GM23248 (cell line): ENCODE data around the gene TSPO2. TPM values are rescaled to one million over a fixed set of nuclear protein-coding genes. Genes with fewer than 3 reads are reported as not detected.
"Not testable (repeated sequence)": the region's sequence is repeated elsewhere in the genome, so short reads cannot be mapped to it uniquely, and the experiment has no call there.

Source experiments
- DNase-seq: peaks from one replicate; pipeline ENCODE4 v3.0.0-alpha.2; 2015
- H2AFZ ChIP-seq: fragments of 200-600 bp; sonication (generic); 2 replicates; pipeline ENCODE4 v1.6.1; 2016; ENCODE audit warnings: antibody characterized with exemption
- H3F3A ChIP-seq: fragments of 200-600 bp; sonication (generic); 2 replicates; pipeline ENCODE4 v1.6.1; 2016; ENCODE audit warnings: mild to moderate bottlenecking, antibody characterized with exemption, mixed run types; ENCODE audit not compliant: insufficient read depth
- H3K27ac ChIP-seq: fragments of 200-600 bp; sonication (generic); 2 replicates; pipeline ENCODE4 v1.5.1; 2016; ENCODE audit warnings: mild to moderate bottlenecking
- H3K27me3 ChIP-seq: fragments of 200-600 bp; sonication (generic); replicated peaks from 2 replicates; pipeline ENCODE4 v1.6.1; 2016; ENCODE audit warnings: mild to moderate bottlenecking; ENCODE audit not compliant: insufficient read depth
- H3K36me3 ChIP-seq: fragments of 200-600 bp; sonication (generic); 2 replicates; pipeline ENCODE4 v1.6.1; 2016; ENCODE audit warnings: low read depth, mild to moderate bottlenecking
- H3K4me1 ChIP-seq: fragments of 200-600 bp; sonication (generic); 2 replicates; pipeline ENCODE4 v1.6.1; 2016; ENCODE audit warnings: mild to moderate bottlenecking; ENCODE audit not compliant: insufficient read depth
- H3K4me2 ChIP-seq: fragments of 200-600 bp; sonication (generic); one replicate; pipeline ENCODE4 v1.6.1; 2016; ENCODE audit warnings: mild to moderate bottlenecking; ENCODE audit not compliant: unreplicated experiment
- H3K4me3 ChIP-seq: fragments of 200-600 bp; sonication (generic); 2 replicates; pipeline ENCODE4 v1.5.1; 2016; ENCODE audit warnings: mild to moderate bottlenecking
- H3K79me2 ChIP-seq: fragments of 200-600 bp; sonication (generic); 2 replicates; pipeline ENCODE4 v1.6.1; 2016; ENCODE audit warnings: mild to moderate bottlenecking; ENCODE audit not compliant: insufficient read depth
- H3K9ac ChIP-seq: fragments of 200-600 bp; sonication (generic); 2 replicates; pipeline ENCODE4 v1.6.1; 2016; ENCODE audit warnings: mild to moderate bottlenecking
- H3K9me2 ChIP-seq: fragments of 200-600 bp; sonication (generic); 2 replicates; pipeline ENCODE4 v1.6.1; 2016; ENCODE audit warnings: mixed run types, mild to moderate bottlenecking, moderate library complexity; ENCODE audit not compliant: insufficient read depth
- H3K9me3 ChIP-seq: fragments of 200-600 bp; sonication (generic); one replicate; pipeline ENCODE4 v1.6.1; 2017; ENCODE audit warnings: low read depth
- H4K20me1 ChIP-seq: fragments of 200-600 bp; sonication (generic); 2 replicates; pipeline ENCODE4 v1.6.0; 2016; ENCODE audit not compliant: insufficient read depth
- EZH2 ChIP-seq: fragments of 200-600 bp; sonication (generic); IDR thresholded peaks from 2 replicates; pipeline ENCODE4 v1.6.1; 2018; ENCODE audit warnings: antibody characterized with exemption, mild to moderate bottlenecking; ENCODE audit not compliant: insufficient read depth, poor library complexity, severe bottlenecking
- EZH2phosphoT487 ChIP-seq: fragments of 200-600 bp; sonication (generic); IDR thresholded peaks from 2 replicates; pipeline ENCODE4 v1.6.1; 2018; ENCODE audit warnings: antibody characterized with exemption, moderate library complexity, mild to moderate bottlenecking, low read depth; ENCODE audit not compliant: insufficient read depth
- WGBS, 2 experiments: methylation state at CpG; one replicate each; pipeline ENCODE4 v1.1.6; 2015 to 2017; ENCODE audit warnings: low lambda C conversion rate in 2 of 2, low coverage in 1 of 2; ENCODE audit errors: missing lambda C conversion rate in 2 of 2; 5-methylcytosine and 5-hydroxymethylcytosine counted together
- in situ Hi-C: fragments of 300-500 bp; cut with MboI; formaldehyde crosslinking; loops from 2 replicates; pipeline ENCODE4 v1.15.0; 2020
- polyA plus RNA-seq: library from polyadenylated mRNA; unstranded; fragments of >200 nt; fragmentation: Nextera tagmentation; extraction: Ambion mirVana; gene quantifications from 2 replicates; pipeline ENCODE4 v1.2.1, GENCODE V29; 2016
- total RNA-seq: library from RNA; depleted of rRNA; stranded (reverse); fragments of >200 nt; shearing (Covaris generic); gene quantifications from 2 replicates; pipeline ENCODE4 v1.2.3, GENCODE V29; 2014

The TSPO2 gene
- total and polyA plus RNA-seq, 2 experiments from 2014 or later: not detected

GRCh38 chr6:41002168-41002567 is 40.1 kb upstream of the TSPO2 start:
- Histone ChIP-seq H3K4me1 (peaks cover 6% of the 10 kb centered on the region), H3K27me3 (peaks cover 13% of the 10 kb centered on the region), H3F3A (peaks cover 4% of the 10 kb centered on the region; the same call in 1 of the 2 replicates), H4K20me1 (no peaks in the 10 kb centered on the region), H3K9ac (no peak overlapping the region), H2AFZ (no peak overlapping the region), H3K79me2 (no peaks in the 10 kb centered on the region), H3K27ac (no peak overlapping the region), H3K9me3 (no peaks in the 10 kb centered on the region), H3K36me3 (no peaks in the 10 kb centered on the region), H3K4me3 (no peak overlapping the region), H3K9me2 (no peaks in the 10 kb centered on the region), H3K4me2 (no peak overlapping the region)
- in situ Hi-C loops: no loop called here
- no peak for TF ChIP-seq EZH2phosphoT487
- no peak for TF ChIP-seq EZH2
- DNase-seq: no peak
- 49 to 52% methylated on average over 3 of the region's 3 CpGs for WGBS, 2 experiments

- H3K4me1 ChIP-seq, H3K79me2 ChIP-seq, in situ Hi-C loops, H3K9me3 ChIP-seq, H3K27ac ChIP-seq, H3F3A ChIP-seq, H3K4me3 ChIP-seq, H3K9ac ChIP-seq, H3K4me2 ChIP-seq, H2AFZ ChIP-seq, H3K9me2 ChIP-seq, H4K20me1 ChIP-seq, H3K36me3 ChIP-seq: not testable (repeated sequence)
- 6% methylated on average over 7 of the region's 7 CpGs for WGBS, 2 experiments
- peak; percentile 62 for DNase-seq
- H3K27me3 ChIP-seq: peaks cover 18% of the 10 kb centered on the region
Measured at GRCh38 chr6:41006217-41006616, 36.0 kb upstream of the TSPO2 start.

- H3K4me2 ChIP-seq, H3K9me2 ChIP-seq, H3K79me2 ChIP-seq, H2AFZ ChIP-seq, H3K4me3 ChIP-seq, H3K9ac ChIP-seq, H3K4me1 ChIP-seq, in situ Hi-C loops, DNase-seq, H3K9me3 ChIP-seq, H3K36me3 ChIP-seq, H3K27ac ChIP-seq, H4K20me1 ChIP-seq, H3F3A ChIP-seq: not testable (repeated sequence)
- 77 to 83% methylated on average over 4 of the region's 4 CpGs for WGBS, 2 experiments
- peaks cover 18% of the 10 kb centered on the region for H3K27me3 ChIP-seq
Measured at GRCh38 chr6:41006980-41007379, 35.3 kb upstream of the TSPO2 start.

GRCh38 chr6:41008011-41008410 is 34.3 kb upstream of the TSPO2 start:
- no peak for TF ChIP-seq EZH2
- no peak for TF ChIP-seq EZH2phosphoT487
- in situ Hi-C loops: no loop called here

DNA sequence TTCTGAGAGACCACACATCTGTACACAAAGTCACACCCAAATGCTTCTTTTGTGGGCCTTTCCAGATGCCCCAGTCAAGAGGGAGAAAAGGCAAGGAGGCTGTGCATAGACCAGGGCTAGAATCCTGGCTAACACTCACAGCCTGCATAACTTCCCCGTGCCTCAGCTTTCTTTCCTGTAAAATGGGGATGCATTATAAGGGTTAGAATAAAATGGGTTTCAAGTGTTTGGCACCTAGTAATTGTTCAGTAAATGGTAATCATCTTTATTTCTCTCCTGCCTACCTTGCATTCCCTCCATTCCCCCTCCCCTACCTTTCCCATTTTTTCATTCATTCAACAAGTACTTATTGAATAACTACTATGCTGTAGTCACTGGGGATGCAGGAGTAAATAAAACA is 32.6 kb upstream of the TSPO2 start:
- WGBS, 2 experiments: 78 to 81% methylated on average over 1 of the region's 1 CpG

More at GRCh38 chr6:41008011-41008410, 34.3 kb upstream of the TSPO2 start:
- no peak overlapping the region for H3K9ac ChIP-seq
- no peaks in the 10 kb centered on the region for H3K9me3 ChIP-seq
- no peak overlapping the region for H2AFZ ChIP-seq
- DNase-seq: no peak
- no peak overlapping the region for H3K4me2 ChIP-seq
- H3F3A ChIP-seq: no peaks in the 10 kb centered on the region
- no peak overlapping the region for H3K4me3 ChIP-seq
- no peaks in the 10 kb centered on the region for H4K20me1 ChIP-seq
- no peaks in the 10 kb centered on the region for H3K36me3 ChIP-seq
- H3K9me2 ChIP-seq: no peaks in the 10 kb centered on the region
- no peak overlapping the region for H3K27ac ChIP-seq
- peaks cover 18% of the 10 kb centered on the region; the same call in 1 of the 2 replicates for H3K27me3 ChIP-seq
- WGBS, 2 experiments: 84 to 88% methylated on average over 3 of the region's 3 CpGs
- no peaks in the 10 kb centered on the region for H3K4me1 ChIP-seq
- no peaks in the 10 kb centered on the region for H3K79me2 ChIP-seq

More for the DNA sequence above, 32.6 kb upstream of the TSPO2 start:
- H3K79me2 ChIP-seq: no peaks in the 10 kb centered on the region
- no peaks in the 10 kb centered on the region for H4K20me1 ChIP-seq
- no peak overlapping the region for H3K4me2 ChIP-seq
- in situ Hi-C loops: no loop called here
- no peaks in the 10 kb centered on the region for H3F3A ChIP-seq
- TF ChIP-seq EZH2 (no peak), EZH2phosphoT487 (no peak)
- H3K27me3 ChIP-seq: peaks cover 15% of the 10 kb centered on the region; the same call in 1 of the 2 replicates
- H3K36me3 ChIP-seq: no peaks in the 10 kb centered on the region
- no peaks in the 10 kb centered on the region for H3K9me3 ChIP-seq
- H3K4me3 ChIP-seq: no peak overlapping the region
- no peak for DNase-seq
- H3K9me2 ChIP-seq: no peaks in the 10 kb centered on the region
- H3K9ac ChIP-seq: no peak overlapping the region
- no peak overlapping the region for H3K27ac ChIP-seq
- H2AFZ ChIP-seq: no peak overlapping the region
- no peaks in the 10 kb centered on the region for H3K4me1 ChIP-seq
